Epithelial cell of esophagus (primary cell): ENCODE measurements around the gene NFE2L2.

Source experiments
- DNase-seq: peaks from one replicate; pipeline ENCODE4 v3.0.0; 2010; ENCODE audit warnings: low read depth
- H3K4me3 ChIP-seq: 2 replicates; pipeline ENCODE4 v1.5.1; 2011; ENCODE audit warnings: mild to moderate bottlenecking, low read length, control low read depth
- TF ChIP-seq, protein P1 (sequence below): IDR thresholded peaks from 2 replicates; pipeline ENCODE4 v1.5.1; 2011; ENCODE audit warnings: low read depth, mild to moderate bottlenecking, low read length, control low read depth, inconsistent platforms; ENCODE audit not compliant: insufficient read depth; ENCODE audit errors: missing control alignments

NFE2L2 gene

DNA sequence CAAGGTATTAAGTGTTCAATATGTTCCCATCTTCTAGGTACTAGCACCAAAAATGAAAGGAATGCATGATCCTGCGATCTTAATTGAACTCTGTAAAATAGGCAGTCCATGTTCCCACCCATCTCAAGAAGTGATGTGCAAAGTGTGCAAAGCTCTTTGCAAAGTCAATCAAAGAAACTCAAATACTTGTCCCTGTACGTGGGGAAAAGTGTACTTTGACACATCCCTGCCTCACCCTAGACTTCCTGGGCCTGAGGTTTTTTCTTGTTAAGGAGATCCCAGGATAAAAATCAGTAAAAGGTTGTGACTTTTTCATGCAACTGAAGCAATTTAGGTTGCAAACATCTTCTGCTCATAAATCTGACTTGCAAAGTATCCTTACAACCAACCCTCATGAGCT lies 26.6 kb downstream of the NFE2L2 start:
- H3K4me3 ChIP-seq = no peak overlapping the region
- no peak for DNase-seq
- TF ChIP-seq, protein P1, sequence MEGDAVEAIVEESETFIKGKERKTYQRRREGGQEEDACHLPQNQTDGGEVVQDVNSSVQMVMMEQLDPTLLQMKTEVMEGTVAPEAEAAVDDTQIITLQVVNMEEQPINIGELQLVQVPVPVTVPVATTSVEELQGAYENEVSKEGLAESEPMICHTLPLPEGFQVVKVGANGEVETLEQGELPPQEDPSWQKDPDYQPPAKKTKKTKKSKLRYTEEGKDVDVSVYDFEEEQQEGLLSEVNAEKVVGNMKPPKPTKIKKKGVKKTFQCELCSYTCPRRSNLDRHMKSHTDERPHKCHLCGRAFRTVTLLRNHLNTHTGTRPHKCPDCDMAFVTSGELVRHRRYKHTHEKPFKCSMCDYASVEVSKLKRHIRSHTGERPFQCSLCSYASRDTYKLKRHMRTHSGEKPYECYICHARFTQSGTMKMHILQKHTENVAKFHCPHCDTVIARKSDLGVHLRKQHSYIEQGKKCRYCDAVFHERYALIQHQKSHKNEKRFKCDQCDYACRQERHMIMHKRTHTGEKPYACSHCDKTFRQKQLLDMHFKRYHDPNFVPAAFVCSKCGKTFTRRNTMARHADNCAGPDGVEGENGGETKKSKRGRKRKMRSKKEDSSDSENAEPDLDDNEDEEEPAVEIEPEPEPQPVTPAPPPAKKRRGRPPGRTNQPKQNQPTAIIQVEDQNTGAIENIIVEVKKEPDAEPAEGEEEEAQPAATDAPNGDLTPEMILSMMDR = no peak

DNA sequence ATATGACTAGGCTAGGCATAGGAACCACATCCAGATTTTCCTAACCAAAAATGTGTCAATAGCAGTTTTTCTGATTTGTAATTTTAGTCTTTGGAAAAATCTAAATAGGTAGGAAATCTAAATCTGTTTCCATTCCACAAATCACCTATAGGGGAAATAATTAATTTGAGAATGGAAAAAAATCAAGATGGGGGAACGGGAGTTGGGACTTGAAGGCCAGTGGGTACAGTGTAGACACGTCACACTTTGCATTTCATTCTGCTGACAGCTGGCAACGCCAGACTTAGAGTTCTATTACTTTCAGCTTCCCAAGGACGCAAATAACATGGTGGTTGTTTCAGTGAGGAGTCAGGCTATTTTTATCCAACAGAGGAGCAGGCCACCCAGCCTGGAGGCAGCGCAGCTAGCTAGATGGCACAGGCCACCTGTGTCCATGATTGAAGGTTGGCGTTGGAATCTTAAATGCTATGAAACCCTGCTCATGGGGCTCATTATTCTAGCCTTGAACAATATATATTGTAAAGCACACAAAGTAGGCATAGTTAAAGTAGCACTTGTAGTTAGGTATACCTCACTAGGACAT lies 28.6 kb downstream of the NFE2L2 start:
- H3K4me3 ChIP-seq = no peak overlapping the region
- TF ChIP-seq, protein P1 = no peak
- DNase-seq = no peak

DNA sequence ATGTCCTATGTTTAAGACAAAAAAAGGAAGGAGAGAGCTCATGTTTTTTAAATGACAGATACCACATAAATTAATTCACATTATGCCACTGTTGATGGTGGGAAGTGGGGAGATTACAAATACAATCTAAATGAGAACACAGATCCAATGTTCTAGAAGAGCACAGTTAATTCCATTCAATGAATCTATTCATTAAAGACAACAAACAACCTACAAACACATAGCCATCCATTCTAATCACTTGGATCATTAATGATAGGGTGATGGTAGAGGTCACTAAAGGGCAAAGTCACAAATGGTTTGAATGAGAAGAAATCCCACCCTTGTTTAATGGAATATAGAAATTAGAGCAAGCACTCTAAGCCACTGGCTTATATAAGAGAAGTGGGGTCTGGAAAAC lies 30.3 kb downstream of the NFE2L2 start:
- H3K4me3 ChIP-seq = no peak overlapping the region
- DNase-seq = no peak

DNA sequence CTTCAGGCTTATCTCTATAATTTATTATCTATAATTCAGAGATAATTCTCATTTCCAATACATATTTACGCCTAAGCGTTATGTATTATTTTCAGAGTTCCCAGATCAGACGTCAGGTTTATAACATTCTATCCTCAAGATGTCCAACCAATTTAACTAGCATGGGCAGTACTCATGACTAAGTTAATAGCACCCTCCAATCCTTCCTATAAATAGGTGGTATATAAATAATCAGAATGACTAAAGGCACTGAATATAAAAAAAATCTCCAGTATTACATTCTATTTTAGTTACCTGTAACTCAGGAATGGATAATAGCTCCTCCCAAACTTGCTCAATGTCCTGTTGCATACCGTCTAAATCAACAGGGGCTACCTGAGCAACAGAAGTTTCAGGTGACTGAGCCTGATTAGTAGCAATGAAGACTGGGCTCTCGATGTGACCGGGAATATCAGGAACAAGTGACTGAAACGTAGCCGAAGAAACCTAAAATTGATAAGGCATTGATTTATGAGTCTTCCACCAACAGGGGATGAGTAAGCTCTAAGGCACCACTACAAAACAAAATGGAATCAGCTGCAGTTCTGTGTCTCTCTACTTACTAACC lies 32.3 kb downstream of the NFE2L2 start:
- no peak for DNase-seq
- TF ChIP-seq, protein P1 = no peak
- H3K4me3 ChIP-seq = no peak overlapping the region

More for the DNA sequence above, 30.3 kb downstream of the NFE2L2 start:
- TF ChIP-seq, protein P1 = no peak

DNA sequence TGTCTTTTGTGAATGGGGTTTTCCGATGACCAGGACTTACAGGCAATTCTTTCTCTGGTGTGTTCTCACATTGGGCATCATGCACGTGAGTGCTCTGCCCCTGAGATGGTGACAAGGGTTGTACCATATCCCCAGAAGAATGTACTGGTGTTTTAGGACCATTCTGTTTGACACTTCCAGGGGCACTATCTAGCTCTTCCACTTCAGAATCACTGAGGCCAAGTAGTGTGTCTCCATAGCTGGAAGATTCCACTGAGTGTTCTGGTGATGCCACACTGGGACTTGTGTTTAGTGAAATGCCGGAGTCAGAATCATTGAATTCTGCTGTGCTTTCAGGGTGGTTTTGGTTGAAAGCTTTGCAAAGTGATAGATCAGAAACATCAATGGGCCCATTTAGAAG lies 33.3 kb downstream of the NFE2L2 start:
- no peak for DNase-seq
- TF ChIP-seq, protein P1 = no peak
- no peak overlapping the region for H3K4me3 ChIP-seq

DNA sequence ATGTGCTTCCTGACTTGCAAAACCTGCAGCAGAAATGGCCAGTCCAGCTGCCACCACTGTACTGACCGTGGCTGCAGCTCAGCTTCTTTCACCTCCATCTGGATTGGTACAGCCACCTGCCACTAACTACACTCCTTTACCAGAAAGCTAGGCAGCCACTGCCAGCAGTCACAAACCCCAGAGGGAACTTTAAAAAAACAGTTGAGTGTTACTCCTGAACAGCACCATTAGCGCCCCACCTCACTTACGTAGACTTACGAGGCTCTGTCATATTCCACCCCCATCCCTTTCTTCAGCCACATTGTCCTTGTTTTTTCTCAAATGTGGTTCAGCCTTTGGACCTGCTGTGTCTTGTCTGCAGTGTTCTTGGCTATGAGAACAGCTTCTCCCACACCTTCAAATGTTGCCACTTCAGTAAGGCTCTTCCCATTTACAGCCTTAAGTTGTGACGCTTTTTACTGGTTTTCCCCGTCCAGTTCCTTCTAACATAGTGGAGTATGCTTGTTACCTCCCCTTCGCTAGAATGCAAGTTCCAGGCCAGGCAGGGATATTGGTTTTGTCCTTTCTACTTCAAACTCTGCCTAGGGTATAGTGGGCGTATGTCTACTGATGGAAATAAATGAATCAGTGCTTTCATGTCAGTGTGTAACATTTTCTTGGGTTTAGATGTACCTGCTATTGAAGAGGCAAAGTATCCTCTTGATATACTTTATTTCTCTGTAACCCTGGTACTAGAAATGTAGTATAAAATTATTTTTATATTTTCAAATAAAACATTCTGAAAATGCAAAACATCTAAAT lies 34.9 kb downstream of the NFE2L2 start:
- no peak overlapping the region for H3K4me3 ChIP-seq
- TF ChIP-seq, protein P1 = no peak
- DNase-seq = peak; percentile 62
